Hepatocyte (in vitro differentiated cells): ENCODE data around the gene RAF1. TPM values are rescaled to one million over a fixed set of nuclear protein-coding genes. Genes with fewer than 3 reads are reported as not detected.
"Not testable (repeated sequence)": the region's sequence is repeated elsewhere in the genome, so short reads cannot be mapped to it uniquely, and the experiment has no call there.

Source experiments
- DNase-seq: peaks from one replicate; pipeline ENCODE4 v3.0.0-alpha.2; 2016; ENCODE audit warnings: low spot score
- H2AFZ ChIP-seq: fragments of 200-600 bp; sonication (generic); 2 replicates; pipeline ENCODE4 v1.6.0; 2016; ENCODE audit warnings: antibody characterized with exemption, mild to moderate bottlenecking
- H3K27ac ChIP-seq: fragments of 200-600 bp; sonication (generic); 2 replicates; pipeline ENCODE4 v1.5.1; 2016; ENCODE audit warnings: mild to moderate bottlenecking
- H3K27me3 ChIP-seq: fragments of 200-600 bp; sonication (generic); 2 replicates; pipeline ENCODE4 v1.6.1; 2016
- H3K36me3 ChIP-seq: fragments of 200-600 bp; sonication (generic); replicated peaks from 2 replicates; pipeline ENCODE4 v1.5.1; 2016; ENCODE audit warnings: low read depth; ENCODE audit not compliant: insufficient read depth
- H3K4me1 ChIP-seq: fragments of 200-600 bp; sonication (generic); 2 replicates; pipeline ENCODE4 v1.5.1; 2016; ENCODE audit warnings: mild to moderate bottlenecking, moderate library complexity; ENCODE audit not compliant: insufficient read depth
- H3K4me2 ChIP-seq: fragments of 200-600 bp; sonication (generic); 2 replicates; pipeline ENCODE4 v1.6.0; 2016
- H3K4me3 ChIP-seq: fragments of 200-600 bp; sonication (generic); 2 replicates; pipeline ENCODE4 v1.5.1; 2016; ENCODE audit warnings: mild to moderate bottlenecking
- H3K79me2 ChIP-seq: fragments of 200-600 bp; sonication (generic); 2 replicates; pipeline ENCODE4 v1.6.0; 2017; ENCODE audit warnings: mild to moderate bottlenecking
- H3K9me2 ChIP-seq: fragments of 200-600 bp; sonication (generic); replicated peaks from 2 replicates; pipeline ENCODE4 v1.6.0; 2017; ENCODE audit warnings: mild to moderate bottlenecking; ENCODE audit not compliant: insufficient read depth
- H3K9me3 ChIP-seq: fragments of 200-600 bp; sonication (generic); 2 replicates; pipeline ENCODE4 v1.5.1; 2016; ENCODE audit warnings: low read depth, mild to moderate bottlenecking
- H4K20me1 ChIP-seq: fragments of 200-600 bp; sonication (generic); 2 replicates; pipeline ENCODE4 v1.6.0; 2016; ENCODE audit warnings: mild to moderate bottlenecking; ENCODE audit not compliant: insufficient read depth, poor library complexity, severe bottlenecking
- CTCF ChIP-seq: fragments of 200-600 bp; sonication (generic); IDR thresholded peaks from 2 replicates; pipeline ENCODE4 v1.5.1; 2016; ENCODE audit warnings: antibody characterized with exemption, mild to moderate bottlenecking; ENCODE audit not compliant: poor library complexity
- EZH2 ChIP-seq: fragments of 200-600 bp; sonication (generic); IDR thresholded peaks from 2 replicates; pipeline ENCODE4 v1.6.1; 2016; ENCODE audit warnings: antibody characterized with exemption, mild to moderate bottlenecking, borderline replicate concordance
- EZH2phosphoT487 ChIP-seq: fragments of 200-600 bp; sonication (generic); IDR thresholded peaks from one replicate; pipeline ENCODE4 v1.6.1; 2018; ENCODE audit warnings: antibody characterized with exemption, mild to moderate bottlenecking, low read depth, moderate library complexity; ENCODE audit not compliant: unreplicated experiment, severe bottlenecking
- WGBS: methylation state at CpG from one replicate; pipeline ENCODE4 v1.1.6; 2016; ENCODE audit warnings: low lambda C conversion rate; ENCODE audit errors: missing lambda C conversion rate; 5-methylcytosine and 5-hydroxymethylcytosine counted together
- polyA plus RNA-seq: library from polyadenylated mRNA; unstranded; fragments of >200 nt; fragmentation: Nextera tagmentation; extraction: Ambion mirVana; gene quantifications from 2 replicates; pipeline ENCODE4 v1.2.1, GENCODE V29; 2016
- total RNA-seq: library from RNA; depleted of rRNA; stranded (reverse); fragments of >200 nt; gene quantifications from 2 replicates; pipeline ENCODE4 v1.2.3, GENCODE V29; 2014

RAF1 gene
- total and polyA plus RNA-seq, 2 experiments from 2014 or later: 79.8 to 118 TPM

DNA sequence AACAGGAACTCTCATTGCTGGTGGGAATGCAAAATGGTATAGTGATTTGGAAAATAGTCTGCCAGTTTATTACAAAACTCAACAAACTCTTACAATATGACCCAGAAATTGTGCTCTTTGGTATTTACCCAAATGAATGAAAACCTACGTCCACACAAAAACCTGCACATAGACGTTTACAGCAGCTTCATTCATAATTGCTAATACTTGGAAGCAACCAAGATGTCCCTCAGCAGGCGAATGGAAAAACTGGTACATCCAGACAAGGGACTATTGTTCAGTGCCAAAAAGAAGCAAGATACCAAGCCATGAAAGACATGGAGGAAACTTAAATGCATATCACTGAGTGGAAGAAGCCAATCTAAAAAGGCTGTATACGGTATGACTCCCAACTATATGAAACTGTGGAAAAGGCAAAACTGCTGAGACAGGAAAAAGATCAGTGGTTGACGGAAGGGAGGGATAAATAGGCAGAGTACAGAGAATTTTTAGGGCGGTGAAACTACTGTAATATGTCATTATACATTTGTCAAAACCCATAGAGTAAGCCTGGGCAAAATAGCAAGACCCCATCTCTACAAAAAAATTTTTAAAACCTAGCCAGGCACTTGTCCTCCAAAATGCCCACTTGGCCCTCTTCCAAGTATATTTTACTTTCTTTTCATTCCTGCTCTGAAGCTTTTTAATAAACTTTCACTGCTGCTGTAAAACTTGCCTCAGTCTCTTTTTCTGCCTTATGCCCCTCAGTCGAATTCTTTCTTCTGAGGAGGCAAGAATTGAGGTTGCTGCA lies 113.8 kb downstream of the RAF1 start:
- no peak overlapping the region for H3K27ac ChIP-seq
- H2AFZ ChIP-seq: no peak overlapping the region
- TF ChIP-seq EZH2: no peak
- no peak for TF ChIP-seq EZH2phosphoT487
- TF ChIP-seq CTCF: no peak
- H3K4me1 ChIP-seq: no peaks in the 10 kb centered on the region
- H3K9me3 ChIP-seq: no peaks in the 10 kb centered on the region
- H3K4me3 ChIP-seq: no peak overlapping the region
- H3K79me2 ChIP-seq: no peaks in the 10 kb centered on the region
- no peaks in the 10 kb centered on the region for H4K20me1 ChIP-seq
- H3K9me2 ChIP-seq: no peaks in the 10 kb centered on the region
- DNase-seq: no peak
- no peaks in the 10 kb centered on the region for H3K36me3 ChIP-seq
- peaks cover 3% of the 10 kb centered on the region for H3K27me3 ChIP-seq
- H3K4me2 ChIP-seq: no peak overlapping the region
- WGBS: 81% methylated on average over 7 of the region's 7 CpGs

DNA sequence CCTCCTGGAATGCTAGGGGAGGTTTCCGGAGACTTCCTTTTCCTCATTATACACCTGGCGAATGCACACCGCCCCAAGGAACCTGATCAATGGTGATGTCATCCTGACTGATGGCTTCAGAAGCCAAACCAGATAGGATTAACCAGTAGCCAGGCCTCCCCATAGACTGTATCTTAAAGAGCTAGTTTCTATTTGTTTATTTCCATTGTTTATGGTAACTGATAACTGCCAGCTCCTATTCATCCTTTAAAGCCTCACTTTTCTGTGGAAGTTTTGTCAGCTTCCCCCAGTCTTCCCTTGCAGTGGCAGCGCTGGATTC lies 118.5 kb downstream of the RAF1 start, which contains the start of gene MKRN2OS:
MKRN2OS (minus strand) TSS at position 27 of the 319 bp plus-strand sequence. CDS start 35 bp downstream, outside the sequence.
- H3K79me2 ChIP-seq: no peaks in the 10 kb centered on the region
- H3K9me3 ChIP-seq: no peaks in the 10 kb centered on the region
- no peaks in the 10 kb centered on the region for H3K9me2 ChIP-seq
- H3K27ac ChIP-seq: peak within 1 kb of the TSS; percentile 74
- H3K36me3 ChIP-seq: no peaks in the 10 kb centered on the region
- H2AFZ ChIP-seq: peak within 1 kb of the TSS; percentile 36
- H3K4me1 ChIP-seq: no peaks in the 10 kb centered on the region
- H3K4me2 ChIP-seq: peak within 1 kb of the TSS; percentile 73
- TF ChIP-seq CTCF (no peak), EZH2phosphoT487 (no peak), EZH2 (no peak)
- H3K27me3 ChIP-seq: no peaks in the 10 kb centered on the region
- H4K20me1 ChIP-seq: no peaks in the 10 kb centered on the region
- DNase-seq: peak; percentile 79
- WGBS: 29% methylated on average over 4 of the region's 4 CpGs
- H3K4me3 ChIP-seq: peak within 1 kb of the TSS; percentile 9

DNA sequence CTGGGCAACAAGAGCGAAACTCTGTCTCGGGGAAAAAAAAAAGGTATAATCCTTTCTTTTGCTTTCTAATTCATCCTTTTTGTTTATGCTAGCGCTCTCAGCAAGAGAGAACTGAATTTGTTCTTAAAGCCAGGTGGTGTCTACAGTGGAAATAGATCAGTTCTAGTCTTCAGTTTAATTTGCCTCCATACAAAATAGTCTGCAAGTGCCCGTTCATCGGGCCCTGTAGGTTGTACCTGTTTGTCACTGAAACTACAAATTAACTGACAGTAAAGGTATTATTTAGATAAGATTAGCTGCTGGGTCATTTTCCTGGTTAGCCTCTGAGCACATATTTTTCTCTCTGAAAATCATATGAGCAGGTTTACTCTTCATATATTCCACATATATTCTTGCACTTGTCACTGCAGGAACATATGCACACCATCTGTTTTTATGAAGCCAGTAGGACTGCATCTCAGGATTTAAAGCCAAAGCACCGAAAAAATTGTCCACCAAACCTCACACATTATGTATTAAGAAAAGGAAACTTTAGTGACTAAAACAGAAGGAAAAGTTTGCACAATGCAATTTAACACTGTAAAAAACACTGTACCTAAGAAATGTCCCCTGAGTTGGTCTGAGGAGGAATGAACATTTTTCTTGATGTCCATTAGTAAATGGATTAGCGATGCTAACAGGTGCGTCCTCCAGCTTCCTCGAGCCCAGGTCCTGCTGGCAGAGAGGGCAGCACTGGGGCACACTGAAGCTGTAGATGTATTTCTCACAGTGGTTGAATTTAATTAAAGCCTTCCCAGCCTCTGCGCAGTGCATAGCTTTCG lies 119.1 kb downstream of the RAF1 start:
- H3K9me3 ChIP-seq: no peaks in the 10 kb centered on the region
- H3K9me2 ChIP-seq: no peaks in the 10 kb centered on the region
- WGBS: 55% methylated on average over 11 of the region's 11 CpGs
- no peaks in the 10 kb centered on the region for H4K20me1 ChIP-seq
- H3K27ac ChIP-seq: peak overlapping the region; percentile 74
- H3K4me2 ChIP-seq: peak overlapping the region; percentile 73
- DNase-seq: no peak
- no peaks in the 10 kb centered on the region for H3K79me2 ChIP-seq
- TF ChIP-seq EZH2phosphoT487 (no peak), CTCF (no peak), EZH2 (no peak)
- peak overlapping the region; percentile 30 for H2AFZ ChIP-seq
- no peaks in the 10 kb centered on the region for H3K27me3 ChIP-seq
- no peaks in the 10 kb centered on the region for H3K36me3 ChIP-seq
- peak overlapping the region; percentile 9 for H3K4me3 ChIP-seq
- H3K4me1 ChIP-seq: no peaks in the 10 kb centered on the region

DNA sequence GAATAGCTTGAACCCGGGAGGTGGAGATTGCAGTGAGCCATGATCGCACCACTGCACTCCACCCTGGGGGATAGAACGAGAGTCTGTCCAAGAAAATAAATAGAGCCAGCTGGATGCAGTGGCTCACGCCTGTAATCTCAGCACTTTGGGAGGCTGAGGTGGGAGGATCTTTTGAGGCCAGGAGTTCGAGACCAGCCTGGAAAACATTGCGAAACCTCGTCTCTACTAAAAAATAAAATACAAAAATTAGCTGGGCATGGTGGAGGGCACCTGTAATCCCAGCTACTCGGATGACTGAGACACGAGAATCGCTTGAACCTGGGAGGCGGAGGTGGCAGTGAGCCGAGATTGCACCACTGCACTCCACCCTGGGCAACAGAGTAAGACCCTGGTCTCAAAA lies 120.4 kb downstream of the RAF1 start:
- not testable (repeated sequence) for H3K36me3 ChIP-seq, H4K20me1 ChIP-seq, H3K4me1 ChIP-seq, H3K4me2 ChIP-seq, H3K9me2 ChIP-seq, H3K27ac ChIP-seq, H3K9me3 ChIP-seq, H3K79me2 ChIP-seq, H2AFZ ChIP-seq, H3K27me3 ChIP-seq, DNase-seq, H3K4me3 ChIP-seq
- WGBS: 96% methylated on average over 12 of the region's 12 CpGs
